GM19099 (cell line): ENCODE measurements around the gene ROM1.

ENCODE experiments used
- POLR2A ChIP-seq: IDR thresholded peaks from 3 replicates; pipeline ENCODE4 v1.6.1; 2011; ENCODE audit warnings: low read depth; ENCODE audit not compliant: insufficient read length; ENCODE audit errors: extremely low read depth

ROM1 gene

GRCh38 chr11:62621027-62621566 is 8.0 kb downstream of the ROM1 start:
- no peak for TF ChIP-seq POLR2A

GRCh38 chr11:62621567-62622470 is 8.8 kb downstream of the ROM1 start, which contains the start of gene B3GAT3:
Gene B3GAT3, minus strand, starts transcription at chr11:62621986. Its CDS starts 39 bp downstream, at chr11:62621947.
- peak; percentile 84 for TF ChIP-seq POLR2A

GRCh38 chr11:62622476-62623089 is 9.5 kb downstream of the ROM1 start:
- no peak for TF ChIP-seq POLR2A

- no peak for TF ChIP-seq POLR2A
Measured at GRCh38 chr11:62627713-62628112, 14.7 kb downstream of the ROM1 start.

- TF ChIP-seq POLR2A, result no peak
Measured at GRCh38 chr11:62632492-62632891, 19.4 kb downstream of the ROM1 start.

GRCh38 chr11:62644220-62644619 is 31.2 kb downstream of the ROM1 start:
- TF ChIP-seq POLR2A, result no peak

- TF ChIP-seq POLR2A, result no peak
Measured at GRCh38 chr11:62645671-62645945, 32.6 kb downstream of the ROM1 start.

GRCh38 chr11:62645946-62646824 is 33.1 kb downstream of the ROM1 start, which contains the start of gene GANAB:
Gene GANAB, minus strand, starts transcription at chr11:62646613. Its CDS starts 14 bp downstream, at chr11:62646599.
- TF ChIP-seq POLR2A, result peak; percentile 94

- no peak for TF ChIP-seq POLR2A
Measured at GRCh38 chr11:62646825-62647608, 34.0 kb downstream of the ROM1 start.

- no peak for TF ChIP-seq POLR2A
Measured at GRCh38 chr11:62647609-62648005, 34.5 kb downstream of the ROM1 start.

- no peak for TF ChIP-seq POLR2A
Measured at GRCh38 chr11:62648185-62648966, 35.3 kb downstream of the ROM1 start.

GRCh38 chr11:62648967-62649364 is 35.9 kb downstream of the ROM1 start:
- TF ChIP-seq POLR2A, result no peak

- no peak for TF ChIP-seq POLR2A
Measured at GRCh38 chr11:62649486-62649885, 36.4 kb downstream of the ROM1 start.
